Caco-2 (cell line): ENCODE measurements around the gene FUCA1. TPM values are rescaled to one million over a fixed set of nuclear protein-coding genes. Genes with fewer than 3 reads are reported as not detected.
"Not testable (repeated sequence)": the region's sequence is repeated elsewhere in the genome, so short reads cannot be mapped to it uniquely, and the experiment has no call there.

Experiments used
- BruUV-seq: library from RNA; stranded (reverse); fragments of 400-500 nt; replicated peaks from 2 replicates; lab custom pipeline; 2021; lab: Mats Ljungman, UMichigan
- CTCF ChIA-PET: fragments of 300-600 bp; sonication (Branson Sonifier 250); formaldehyde crosslinking; loops from one replicate; lab custom pipeline; 2022; ENCODE audit warnings: antibody characterized with exemption; lab: Charles Lee
- POLR2A ChIA-PET: fragments of 300-600 bp; sonication (Branson Sonifier 250); formaldehyde crosslinking; loops from one replicate; lab custom pipeline; 2022; ENCODE audit warnings: antibody characterized with exemption; lab: Charles Lee
- DNase-seq, 2 experiments: peaks; one replicate each; pipeline versions ENCODE4 v3.0.0 to v3.0.0-alpha.2; 2020 to 2022
- H3K27me3 ChIP-seq: replicated peaks from 2 replicates; pipeline ENCODE4 v1.6.0; 2011; ENCODE audit warnings: low read length; ENCODE audit not compliant: control insufficient read depth, insufficient read depth
- H3K36me3 ChIP-seq: 2 replicates; pipeline ENCODE4 v1.5.1; 2011; ENCODE audit warnings: low read length; ENCODE audit not compliant: control insufficient read depth, insufficient read depth
- H3K4me1 ChIP-seq: fragments of 250-450 bp; sonication (Bioruptor Pico); 2 replicates; pipeline ENCODE4 v1.5.1; 2020; ENCODE audit warnings: mild to moderate bottlenecking
- H3K4me3 ChIP-seq: 2 replicates; pipeline ENCODE4 v1.5.1; 2011; ENCODE audit warnings: low read depth, mild to moderate bottlenecking, control low read depth, low read length
- H3K9me3 ChIP-seq: fragments of 250-450 bp; sonication (Bioruptor Pico); 2 replicates; pipeline ENCODE4 v1.5.1; 2020; ENCODE audit warnings: mild to moderate bottlenecking, moderate library complexity
- H3K27ac Mint-ChIP-seq: one replicate; pipeline ENCODE4 v1.8.0; 2022; ENCODE audit warnings: mixed read lengths; ENCODE audit not compliant: unreplicated experiment
- H3K27me3 Mint-ChIP-seq: one replicate; pipeline ENCODE4 v1.8.0; 2022; ENCODE audit warnings: mixed read lengths; ENCODE audit not compliant: insufficient read depth, unreplicated experiment
- H3K36me3 Mint-ChIP-seq: one replicate; pipeline ENCODE4 v1.8.0; 2022; ENCODE audit warnings: mild to moderate bottlenecking, mixed read lengths; ENCODE audit not compliant: insufficient read depth, unreplicated experiment
- H3K4me1 Mint-ChIP-seq: one replicate; pipeline ENCODE4 v1.8.0; 2022; ENCODE audit warnings: low read depth, mixed read lengths; ENCODE audit not compliant: unreplicated experiment
- H3K4me3 Mint-ChIP-seq: one replicate; pipeline ENCODE4 v1.8.0; 2022; ENCODE audit warnings: mild to moderate bottlenecking, moderate library complexity, mixed read lengths; ENCODE audit not compliant: unreplicated experiment
- H3K9me3 Mint-ChIP-seq: one replicate; pipeline ENCODE4 v1.8.0; 2022; ENCODE audit warnings: mixed read lengths; ENCODE audit not compliant: unreplicated experiment
- CTCF ChIP-seq, 2 experiments: fragments of 200-600 bp in 1 of 2; IDR thresholded peaks; 1 replicate in 1 of 2; 2 replicates in 1 of 2; pipeline versions ENCODE4 v1.5.1 to v1.8.0; 2011 to 2022; ENCODE audit warnings: antibody characterized with exemption in 1 of 2, control low read depth in 1 of 2, inconsistent platforms in 1 of 2, low read depth in 1 of 2, low read length in 1 of 2, mild to moderate bottlenecking in 1 of 2, moderate library complexity in 1 of 2; ENCODE audit not compliant: insufficient read depth in 1 of 2, severe bottlenecking in 1 of 2, unreplicated experiment in 1 of 2
- intact Hi-C: fragments of 100-400 bp; cut with micrococcal nuclease; formaldehyde crosslinking; loops from one replicate; pipeline ENCODE4 v1.10.0; 2022; ENCODE audit not compliant: unreplicated experiment
- total RNA-seq: library from RNA; stranded (reverse); gene quantifications from 2 replicates; pipeline ENCODE4 v1.2.3, GENCODE V29; 2022

FUCA1 gene
- total RNA-seq, 1 experiment from 2014 or later = 25.5 TPM

GRCh38 chr1:23848673-23849616 is 19.1 kb downstream of the FUCA1 start:
- Histone ChIP-seq H3K4me1 (no peaks in the 10 kb centered on the region), H3K36me3 (no peaks in the 10 kb centered on the region; the same call in none of the 2 replicates), H3K27me3 (no peaks in the 10 kb centered on the region), H3K9me3 (no peaks in the 10 kb centered on the region), H3K4me3 (no peak overlapping the region)
- ChIA-PET POLR2A (no interaction called here), CTCF (no interaction called here)
- Mint-ChIP-seq H3K4me3 (no peak overlapping the region), H3K4me1 (no peaks in the 10 kb centered on the region), H3K9me3 (no peaks in the 10 kb centered on the region), H3K27ac (no peak overlapping the region), H3K27me3 (no peaks in the 10 kb centered on the region), H3K36me3 (peaks cover 9% of the 10 kb centered on the region)
- no peak for DNase-seq
- intact Hi-C loops = no loop called here
- no peak for TF ChIP-seq CTCF (IDR thresholded peaks at IDR 0.05; ENCODE audit: insufficient read depth in 1 of 2, low read depth in 1 of 2, low read length in 1 of 2, severe bottlenecking in 1 of 2, unreplicated experiment in 1 of 2)
- no TSS peak for BruUV-seq

- H3K36me3 Mint-ChIP-seq, H3K27me3 ChIP-seq, H3K4me1 Mint-ChIP-seq, H3K4me1 ChIP-seq, CTCF ChIA-PET, BruUV-seq, DNase-seq, H3K27ac Mint-ChIP-seq, intact Hi-C loops, H3K9me3 ChIP-seq, POLR2A ChIA-PET, H3K4me3 Mint-ChIP-seq, H3K36me3 ChIP-seq, H3K27me3 Mint-ChIP-seq, H3K9me3 Mint-ChIP-seq, H3K4me3 ChIP-seq: not testable (repeated sequence)
These were observed 20.5 kb downstream of the FUCA1 start for GRCh38 chr1:23847482-23848095.

GRCh38 chr1:23845163-23845562 is 22.9 kb downstream of the FUCA1 start:
- BruUV-seq = TSS peak; percentile 83

More at GRCh38 chr1:23845163-23845562, 22.9 kb downstream of the FUCA1 start:
- H3K36me3 Mint-ChIP-seq = peaks cover 9% of the 10 kb centered on the region
- no peaks in the 10 kb centered on the region; the same call in none of the 2 replicates for H3K36me3 ChIP-seq
- no peaks in the 10 kb centered on the region for H3K4me1 ChIP-seq
- H3K4me1 Mint-ChIP-seq = no peaks in the 10 kb centered on the region
- no peak for TF ChIP-seq CTCF (IDR thresholded peaks at IDR 0.05; ENCODE audit: insufficient read depth in 1 of 2, low read depth in 1 of 2, low read length in 1 of 2, severe bottlenecking in 1 of 2, unreplicated experiment in 1 of 2)
- no peak overlapping the region for H3K4me3 ChIP-seq
- POLR2A ChIA-PET = interaction anchor here (0.6 kb wide), 1 partner anchor 147 kb away, joined by 3 read pairs; no protein-coding TSS in a partner anchor
- H3K27me3 Mint-ChIP-seq = no peaks in the 10 kb centered on the region
- H3K9me3 Mint-ChIP-seq = no peaks in the 10 kb centered on the region
- CTCF ChIA-PET = no interaction called here
- no peak for DNase-seq
- intact Hi-C loops = no loop called here
- H3K27ac Mint-ChIP-seq = no peak overlapping the region
- H3K9me3 ChIP-seq = no peaks in the 10 kb centered on the region
- H3K4me3 Mint-ChIP-seq = no peak overlapping the region
- no peaks in the 10 kb centered on the region for H3K27me3 ChIP-seq
